Activated T-cell treated with anti-CD3 and anti-CD28 coated beads, Interleukin-2, amount 50 U/mL, for 4 hours (primary cell): ENCODE data around the gene TBC1D20. TPM values are rescaled to one million over a fixed set of nuclear protein-coding genes. Genes with fewer than 3 reads are reported as not detected.

Source experiments
- ATAC-seq, 2 donors: fragments of 200-7000 bp; cut with Tn5 transposase; one replicate each; pipeline ENCODE4 v1.10.0; 2021
- DNase-seq: peaks from one replicate; pipeline ENCODE4 v3.0.0-alpha.2; 2020
- H3K27me3 Mint-ChIP-seq: one replicate; pipeline ENCODE4 v1.8.0; 2021; ENCODE audit warnings: low read depth, mixed read lengths
- H3K36me3 Mint-ChIP-seq: one replicate; pipeline ENCODE4 v1.8.0; 2022; ENCODE audit warnings: mixed read lengths; ENCODE audit not compliant: insufficient read depth
- H3K4me1 Mint-ChIP-seq: one replicate; pipeline ENCODE4 v1.8.0; 2021; ENCODE audit warnings: low read depth, mixed read lengths
- H3K4me3 Mint-ChIP-seq: one replicate; pipeline ENCODE4 v1.8.0; 2021; ENCODE audit warnings: mild to moderate bottlenecking, moderate library complexity, mixed read lengths
- H3K9me3 Mint-ChIP-seq: one replicate; pipeline ENCODE4 v1.8.0; 2021; ENCODE audit warnings: mixed read lengths
- total RNA-seq, 3 donors: library from RNA; stranded (reverse); gene quantifications; one replicate each; pipeline ENCODE4 v1.2.1, GENCODE V29; 2021

Gene TBC1D20
- total RNA-seq, 3 donors from 2014 or later: 21.2 to 25.5 (median 23.9) TPM

- no peak for ATAC-seq
- Mint-ChIP-seq H3K27me3 (no peaks in the 10 kb centered on the region), H3K4me3 (peak overlapping the region; percentile 75), H3K36me3 (peaks cover 60% of the 10 kb centered on the region), H3K9me3 (no peaks in the 10 kb centered on the region), H3K4me1 (peaks cover 68% of the 10 kb centered on the region)
- DNase-seq: no peak
Observed at GRCh38 chr20:437787-438486, 24.4 kb downstream of the TBC1D20 start.

DNA sequence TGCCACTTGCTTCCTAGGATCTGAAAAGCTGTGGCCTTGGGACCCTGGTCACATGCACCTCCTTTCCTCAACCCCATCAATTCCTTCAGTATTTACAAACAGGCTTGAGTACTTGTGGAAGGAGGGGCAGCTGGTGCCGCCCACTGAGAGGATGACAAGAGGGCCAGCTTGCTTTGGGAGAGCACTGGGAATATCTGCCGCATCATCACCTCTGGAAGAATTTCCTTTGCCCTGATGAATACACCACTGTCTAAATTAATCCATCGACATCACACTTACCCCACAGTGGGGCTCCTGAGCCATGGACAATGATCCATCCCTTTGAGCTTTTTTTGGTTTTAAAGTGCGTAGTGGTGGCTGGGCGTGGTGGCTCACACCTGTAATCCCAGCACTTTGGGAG lies 25.9 kb downstream of the TBC1D20 start:
- peaks cover 52% of the 10 kb centered on the region for H3K36me3 Mint-ChIP-seq

DNA sequence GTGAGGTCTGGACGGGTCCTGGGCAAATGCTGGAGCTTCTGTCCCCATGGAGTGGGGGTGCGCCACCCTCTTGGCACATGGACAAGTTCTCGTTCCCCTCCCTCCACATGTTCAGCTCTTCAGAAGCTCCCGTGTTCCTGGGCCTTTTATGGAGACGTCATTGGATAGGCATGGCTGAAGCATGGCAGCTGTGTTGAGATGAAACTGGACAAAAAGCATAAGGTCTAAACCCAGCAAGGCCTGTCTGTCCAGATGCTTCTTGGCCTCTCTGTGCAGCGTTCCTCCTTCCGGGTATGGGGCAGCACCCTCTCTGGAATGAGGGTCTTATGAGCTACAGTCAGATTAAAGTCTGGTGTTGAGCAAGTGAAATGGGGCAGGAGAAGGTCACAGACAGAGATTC lies 26.8 kb downstream of the TBC1D20 start:
- Mint-ChIP-seq H3K4me1 (peaks cover 78% of the 10 kb centered on the region), H3K27me3 (no peaks in the 10 kb centered on the region), H3K4me3 (no peak overlapping the region), H3K36me3 (peaks cover 49% of the 10 kb centered on the region), H3K9me3 (no peaks in the 10 kb centered on the region)
- DNase-seq (no peak), ATAC-seq (no peak)

More for the DNA sequence above, 25.9 kb downstream of the TBC1D20 start:
- Mint-ChIP-seq H3K9me3 (no peaks in the 10 kb centered on the region), H3K27me3 (no peaks in the 10 kb centered on the region), H3K4me3 (no peak overlapping the region), H3K4me1 (peaks cover 78% of the 10 kb centered on the region)
- DNase-seq (no peak), ATAC-seq (no peak)

DNA sequence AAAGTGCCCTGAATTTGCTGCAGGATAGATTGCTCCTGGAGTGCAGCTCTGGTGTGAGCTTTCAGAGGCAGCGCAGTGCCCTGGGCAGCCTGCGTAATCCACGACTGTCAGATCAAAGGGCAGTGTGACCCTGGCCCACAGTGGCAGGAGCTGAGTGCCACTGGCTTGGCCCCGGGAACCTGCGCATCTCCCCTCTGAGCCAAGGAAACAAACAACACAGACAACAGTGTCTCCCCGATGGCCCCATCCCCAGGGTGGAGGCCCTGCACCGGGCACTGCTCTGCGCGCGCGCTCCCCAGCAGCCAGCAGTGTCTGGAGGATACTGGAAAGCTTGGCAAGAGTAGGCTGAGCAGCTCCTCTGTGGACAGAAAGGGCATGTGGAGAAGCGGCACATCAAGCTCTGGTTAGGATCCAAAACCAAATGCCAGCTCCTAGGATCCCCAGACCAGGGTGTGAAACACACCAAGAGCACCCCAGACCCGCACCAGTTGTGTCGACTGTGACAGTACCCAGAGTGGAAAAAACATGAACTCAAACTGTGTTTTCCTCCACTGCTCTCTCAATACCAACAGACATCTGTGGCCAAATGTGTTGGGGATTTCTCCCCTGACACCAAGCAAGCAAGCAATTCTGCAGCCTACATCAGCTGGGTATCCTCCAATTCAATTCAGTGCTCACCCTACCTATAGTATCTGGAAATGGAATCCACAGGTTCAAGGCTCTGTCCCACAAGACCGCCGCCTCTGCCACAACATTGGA lies 27.5 kb downstream of the TBC1D20 start:
- Mint-ChIP-seq H3K4me3 (peak overlapping the region; percentile 74), H3K36me3 (peaks cover 43% of the 10 kb centered on the region), H3K27me3 (no peaks in the 10 kb centered on the region), H3K9me3 (no peaks in the 10 kb centered on the region), H3K4me1 (peaks cover 74% of the 10 kb centered on the region)
- DNase-seq: no peak
- no peak for ATAC-seq

GRCh38 chr20:434221-434620 lies 28.1 kb downstream of the TBC1D20 start:
- ATAC-seq (no peak), DNase-seq (no peak)
- H3K27me3 Mint-ChIP-seq: no peaks in the 10 kb centered on the region
- peaks cover 68% of the 10 kb centered on the region for H3K4me1 Mint-ChIP-seq
- peaks cover 38% of the 10 kb centered on the region for H3K36me3 Mint-ChIP-seq
- H3K9me3 Mint-ChIP-seq: no peaks in the 10 kb centered on the region
- peak overlapping the region; percentile 74 for H3K4me3 Mint-ChIP-seq

DNA sequence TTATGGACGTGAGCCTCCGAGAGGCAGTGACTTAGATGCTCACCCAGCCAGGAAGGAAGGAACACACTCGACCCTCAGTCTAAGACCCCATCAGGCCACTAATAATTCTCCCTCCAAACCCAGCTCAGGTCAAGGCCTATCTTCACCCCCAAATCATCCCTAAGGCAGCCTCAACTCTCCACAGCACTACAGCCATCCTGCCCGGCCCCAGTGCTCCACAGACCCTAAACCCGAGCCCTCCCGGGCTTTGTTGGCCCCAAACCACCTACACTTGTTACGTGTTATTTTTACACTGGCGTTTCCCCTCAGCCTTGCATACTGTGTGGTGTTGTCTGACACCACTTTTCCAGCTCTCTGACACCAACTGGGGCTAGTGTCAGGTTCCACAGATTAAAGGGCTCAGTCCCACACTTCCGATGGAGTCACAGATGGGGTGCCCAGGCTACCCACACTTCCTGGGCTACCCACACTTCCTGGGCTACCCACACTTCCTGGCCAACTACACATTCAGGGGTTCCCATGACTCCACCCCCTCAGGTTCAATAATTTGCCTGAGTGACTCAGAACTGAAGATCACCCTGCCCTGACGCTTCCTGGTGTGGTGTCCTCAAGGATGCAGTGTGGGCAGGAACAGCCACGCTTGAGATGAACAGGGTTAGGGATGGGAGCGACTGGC lies 28.9 kb downstream of the TBC1D20 start:
- Mint-ChIP-seq H3K27me3 (no peaks in the 10 kb centered on the region), H3K36me3 (peaks cover 34% of the 10 kb centered on the region), H3K9me3 (no peaks in the 10 kb centered on the region), H3K4me1 (peaks cover 60% of the 10 kb centered on the region), H3K4me3 (peak overlapping the region; percentile 74)
- DNase-seq: peak; percentile 77
- peak; percentile 85 to 91 for ATAC-seq

GRCh38 chr20:432677-433299 lies 29.5 kb downstream of the TBC1D20 start:
- no peak for ATAC-seq
- no peak for DNase-seq
- Mint-ChIP-seq H3K9me3 (no peaks in the 10 kb centered on the region), H3K36me3 (peaks cover 37% of the 10 kb centered on the region), H3K4me3 (peak overlapping the region; percentile 74), H3K27me3 (no peaks in the 10 kb centered on the region), H3K4me1 (peaks cover 53% of the 10 kb centered on the region)

DNA sequence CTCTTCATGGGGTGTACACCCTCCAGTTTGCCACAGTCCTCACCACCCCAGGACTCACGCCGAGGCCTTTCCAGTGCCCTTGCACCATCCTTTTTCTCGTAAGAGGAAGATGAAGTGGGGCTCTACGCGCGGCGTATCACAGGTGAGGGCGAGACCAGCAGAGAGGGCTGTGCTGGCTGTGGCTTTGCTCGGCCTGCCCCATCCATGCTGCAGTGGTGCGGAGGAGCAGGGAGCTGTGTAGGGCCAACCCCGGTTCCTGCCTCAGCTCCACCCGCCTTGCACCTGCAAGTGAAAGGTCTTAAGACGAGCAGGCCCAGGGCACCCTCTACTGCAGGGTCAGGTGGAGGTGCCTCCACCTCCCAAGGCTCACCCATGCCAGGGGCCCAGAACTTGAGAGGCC lies 30.1 kb downstream of the TBC1D20 start:
- peaks cover 32% of the 10 kb centered on the region for H3K36me3 Mint-ChIP-seq
- DNase-seq: no peak
- H3K4me1 Mint-ChIP-seq: peaks cover 48% of the 10 kb centered on the region
- ATAC-seq: no peak
- H3K27me3 Mint-ChIP-seq: no peaks in the 10 kb centered on the region
- H3K4me3 Mint-ChIP-seq: peak overlapping the region; percentile 40
- no peaks in the 10 kb centered on the region for H3K9me3 Mint-ChIP-seq

- Mint-ChIP-seq H3K9me3 (no peaks in the 10 kb centered on the region), H3K36me3 (peaks cover 32% of the 10 kb centered on the region), H3K4me3 (peak overlapping the region; percentile 31), H3K4me1 (peaks cover 47% of the 10 kb centered on the region), H3K27me3 (no peaks in the 10 kb centered on the region)
- DNase-seq: peak; percentile 35
- ATAC-seq: no peak
Observed at GRCh38 chr20:431012-431904, 31.1 kb downstream of the TBC1D20 start.

DNA sequence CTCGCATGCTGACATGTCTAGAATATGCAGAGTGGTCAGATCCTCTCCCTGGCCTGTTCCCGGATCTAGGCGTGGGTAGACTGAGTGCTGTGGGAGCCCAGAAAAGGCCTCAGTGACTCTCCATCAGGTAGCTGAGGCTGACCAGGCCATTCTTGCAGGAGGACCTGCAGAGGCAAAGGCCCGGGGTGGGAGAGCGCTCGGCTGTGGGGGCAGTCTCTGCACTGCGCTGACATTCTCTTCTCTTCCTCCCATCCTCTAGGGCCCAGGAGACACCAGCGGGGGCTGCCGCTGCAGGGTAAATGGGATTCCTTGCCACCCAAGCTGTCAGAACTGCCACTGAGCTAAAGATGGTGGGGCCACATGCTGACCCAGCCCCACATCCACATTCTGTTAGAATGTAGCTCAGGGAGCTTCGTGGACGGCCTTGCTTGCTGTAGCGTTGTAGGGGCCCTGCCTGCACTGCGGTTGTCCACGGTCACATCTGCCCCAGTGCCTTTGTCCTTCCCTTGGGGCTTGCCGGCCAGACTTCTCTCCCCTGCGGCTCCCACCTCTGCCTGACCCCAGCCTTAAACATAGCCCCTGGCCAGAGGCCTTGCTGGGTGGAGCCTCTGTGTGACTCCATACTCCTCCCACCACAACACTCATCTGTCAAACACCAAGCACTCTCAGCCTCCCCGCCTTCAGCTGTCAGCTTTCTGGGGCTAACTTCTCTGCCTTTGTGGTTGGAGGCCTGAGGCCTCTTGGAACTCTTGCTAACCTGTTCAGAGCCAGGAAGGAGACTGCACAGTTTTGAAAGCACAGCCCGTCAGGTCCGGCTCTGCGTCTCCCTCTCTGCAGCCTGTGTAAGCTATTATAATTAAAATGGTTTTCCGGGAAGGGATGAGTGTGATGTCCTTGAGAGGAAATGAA lies 32.0 kb downstream of the TBC1D20 start:
- no peak for DNase-seq
- no peaks in the 10 kb centered on the region for H3K27me3 Mint-ChIP-seq
- H3K9me3 Mint-ChIP-seq: no peaks in the 10 kb centered on the region
- no peak for ATAC-seq
- H3K36me3 Mint-ChIP-seq: peaks cover 28% of the 10 kb centered on the region
- peaks cover 42% of the 10 kb centered on the region for H3K4me1 Mint-ChIP-seq
- no peak overlapping the region for H3K4me3 Mint-ChIP-seq

GRCh38 chr20:428658-429200 lies 33.6 kb downstream of the TBC1D20 start:
- no peaks in the 10 kb centered on the region for H3K27me3 Mint-ChIP-seq
- H3K4me1 Mint-ChIP-seq: peaks cover 30% of the 10 kb centered on the region
- no peak for ATAC-seq
- H3K9me3 Mint-ChIP-seq: no peaks in the 10 kb centered on the region
- DNase-seq: no peak
- peaks cover 28% of the 10 kb centered on the region for H3K36me3 Mint-ChIP-seq
- no peak overlapping the region for H3K4me3 Mint-ChIP-seq

- Mint-ChIP-seq H3K9me3 (no peaks in the 10 kb centered on the region), H3K4me3 (no peak overlapping the region), H3K4me1 (peaks cover 23% of the 10 kb centered on the region), H3K27me3 (no peaks in the 10 kb centered on the region), H3K36me3 (peaks cover 24% of the 10 kb centered on the region)
- ATAC-seq: no peak
- no peak for DNase-seq
Observed at GRCh38 chr20:427849-428657, 34.3 kb downstream of the TBC1D20 start.
